Suprapubic skin (tissue), 4 donors: ENCODE results near the gene MYO18B. TPM values are rescaled to one million over a fixed set of nuclear protein-coding genes. Genes with fewer than 3 reads are reported as not detected.

Source experiments
- DNase-seq, 2 donors: peaks; one replicate each; pipeline ENCODE4 v3.0.0-alpha.2; 2019; ENCODE audit warnings: low spot score in 2 of 2
- H3K27ac ChIP-seq: fragments of 200-600 bp; sonication (generic); one replicate; pipeline ENCODE4 v1.5.1; 2019
- H3K27me3 ChIP-seq: fragments of 200-600 bp; sonication (generic); one replicate; pipeline ENCODE4 v1.5.1; 2019
- H3K36me3 ChIP-seq: fragments of 200-600 bp; sonication (generic); one replicate; pipeline ENCODE4 v1.5.1; 2019
- H3K4me1 ChIP-seq: fragments of 200-600 bp; sonication (generic); one replicate; pipeline ENCODE4 v1.5.1; 2019
- H3K4me3 ChIP-seq: fragments of 200-600 bp; sonication (generic); one replicate; pipeline ENCODE4 v1.5.1; 2019; ENCODE audit warnings: mild to moderate bottlenecking
- H3K9me3 ChIP-seq: fragments of 200-600 bp; sonication (generic); one replicate; pipeline ENCODE4 v1.5.1; 2019
- CTCF ChIP-seq, 2 donors: fragments of 200-600 bp in 1 of 2; fragments of 450-650 bp in 1 of 2; sonication (generic) in 1 of 2; IDR thresholded peaks; one replicate each; pipeline ENCODE4 v1.5.1; 2016 to 2019; ENCODE audit warnings: antibody characterized with exemption in 2 of 2, mild to moderate bottlenecking in 1 of 2, moderate library complexity in 1 of 2
- EP300 ChIP-seq: sonication (generic); formaldehyde crosslinking; IDR thresholded peaks from one replicate; pipeline ENCODE4 v1.6.1; 2017; ENCODE audit warnings: antibody characterized with exemption
- POLR2A ChIP-seq, 2 donors: fragments of 450-650 bp; IDR thresholded peaks; one replicate each; pipeline ENCODE4 v1.6.1; 2017; ENCODE audit warnings: antibody characterized with exemption in 2 of 2, mild to moderate bottlenecking in 2 of 2, moderate library complexity in 2 of 2
- POLR2AphosphoS5 ChIP-seq, 3 donors: sonication (generic); formaldehyde crosslinking; IDR thresholded peaks; one replicate each; pipeline ENCODE4 v1.6.1; 2017; ENCODE audit warnings: antibody characterized with exemption in 3 of 3
- WGBS: methylation state at CpG from one replicate; pipeline ENCODE4 v1.1.5; 2018; 5-methylcytosine and 5-hydroxymethylcytosine counted together
- total RNA-seq, 4 donors: library from RNA; depleted of rRNA; stranded (reverse); fragments of >200 nt; gene quantifications; one replicate each; pipeline ENCODE4 v1.1.0, GENCODE V29; 2016

The MYO18B gene
- total RNA-seq, 4 donors from 2014 or later, result 1.2 to 3.2 (median 1.7) TPM

- 47% methylated on average over 8 of the region's 8 CpGs for WGBS
- no peaks in the 10 kb centered on the region for H3K9me3 ChIP-seq
- DNase-seq, result no peak
- H3K27me3 ChIP-seq, result peaks cover 13% of the 10 kb centered on the region
- no peak overlapping the region for H3K4me3 ChIP-seq
- no peaks in the 10 kb centered on the region for H3K36me3 ChIP-seq
- TF ChIP-seq CTCF (IDR thresholded peaks at IDR 0.05), result no peak
- TF ChIP-seq EP300, result no peak
- TF ChIP-seq POLR2AphosphoS5 (IDR thresholded peaks at IDR 0.05), result no peak
- no peak for TF ChIP-seq POLR2A (IDR thresholded peaks at IDR 0.05)
- no peaks in the 10 kb centered on the region for H3K4me1 ChIP-seq
- no peak overlapping the region for H3K27ac ChIP-seq
Observed at GRCh38 chr22:25777870-25778269, 35.9 kb downstream of the MYO18B start.

GRCh38 chr22:25779426-25779825 lies 37.4 kb downstream of the MYO18B start:
- Histone ChIP-seq H3K36me3 (no peaks in the 10 kb centered on the region), H3K27ac (no peak overlapping the region), H3K27me3 (peaks cover 15% of the 10 kb centered on the region), H3K9me3 (no peaks in the 10 kb centered on the region), H3K4me1 (no peaks in the 10 kb centered on the region), H3K4me3 (no peak overlapping the region)
- DNase-seq, result no peak
- TF ChIP-seq POLR2A (IDR thresholded peaks at IDR 0.05), result no peak
- TF ChIP-seq POLR2AphosphoS5 (IDR thresholded peaks at IDR 0.05), result no peak
- no peak for TF ChIP-seq CTCF (IDR thresholded peaks at IDR 0.05)
- TF ChIP-seq EP300, result no peak
- 86% methylated on average over 2 of the region's 2 CpGs for WGBS

- Histone ChIP-seq H3K4me3 (no peak overlapping the region), H3K27ac (no peak overlapping the region), H3K4me1 (no peaks in the 10 kb centered on the region), H3K9me3 (no peaks in the 10 kb centered on the region), H3K36me3 (no peaks in the 10 kb centered on the region), H3K27me3 (peaks cover 19% of the 10 kb centered on the region)
- WGBS, result 92% methylated on average over 2 of the region's 13 CpGs
- TF ChIP-seq CTCF (IDR thresholded peaks at IDR 0.05) (no peak), EP300 (no peak), POLR2A (IDR thresholded peaks at IDR 0.05) (no peak), POLR2AphosphoS5 (IDR thresholded peaks at IDR 0.05) (no peak)
- no peak for DNase-seq
Observed at GRCh38 chr22:25779890-25780289, 37.9 kb downstream of the MYO18B start.

GRCh38 chr22:25780673-25781072 lies 38.7 kb downstream of the MYO18B start:
- H3K4me3 ChIP-seq, result no peak overlapping the region
- WGBS, result 47% methylated on average over 11 of the region's 11 CpGs
- H3K27me3 ChIP-seq, result peaks cover 19% of the 10 kb centered on the region
- TF ChIP-seq POLR2AphosphoS5 (IDR thresholded peaks at IDR 0.05) (no peak), CTCF (IDR thresholded peaks at IDR 0.05) (no peak), POLR2A (IDR thresholded peaks at IDR 0.05) (no peak), EP300 (no peak)
- H3K4me1 ChIP-seq, result no peaks in the 10 kb centered on the region
- no peak overlapping the region for H3K27ac ChIP-seq
- DNase-seq, result no peak
- H3K9me3 ChIP-seq, result no peaks in the 10 kb centered on the region
- H3K36me3 ChIP-seq, result no peaks in the 10 kb centered on the region

GRCh38 chr22:25781801-25782200 lies 39.8 kb downstream of the MYO18B start:
- 85% methylated on average over 8 of the region's 8 CpGs for WGBS
- Histone ChIP-seq H3K9me3 (no peaks in the 10 kb centered on the region), H3K4me1 (no peaks in the 10 kb centered on the region), H3K36me3 (no peaks in the 10 kb centered on the region), H3K4me3 (no peak overlapping the region), H3K27ac (no peak overlapping the region), H3K27me3 (peaks cover 23% of the 10 kb centered on the region)
- TF ChIP-seq POLR2A (IDR thresholded peaks at IDR 0.05) (no peak), CTCF (IDR thresholded peaks at IDR 0.05) (no peak), EP300 (no peak), POLR2AphosphoS5 (IDR thresholded peaks at IDR 0.05) (no peak)
- no peak for DNase-seq
